Cardiac muscle cell (in vitro differentiated cells and primary cell): Measurements from ENCODE around the gene ADAMTSL1. TPM values are rescaled to one million over a fixed set of nuclear protein-coding genes. Genes with fewer than 3 reads are reported as not detected.

Source experiments
- DNase-seq, 2 donors: peaks; one replicate each; pipeline versions ENCODE4 v3.0.0 to v3.0.0-alpha.2; 2010 to 2017; ENCODE audit warnings: low read depth in 1 of 2, low spot score in 1 of 2
- H3K27ac ChIP-seq: fragments of 200-600 bp; sonication (generic); 2 replicates; pipeline ENCODE4 v1.5.1; 2016
- H3K27me3 ChIP-seq: fragments of 200-600 bp; sonication (generic); 2 replicates; pipeline ENCODE4 v1.6.0; 2016; ENCODE audit warnings: control low read depth
- H3K36me3 ChIP-seq: fragments of 200-600 bp; sonication (generic); 2 replicates; pipeline ENCODE4 v1.5.1; 2016; ENCODE audit warnings: control low read depth
- H3K4me1 ChIP-seq: fragments of 200-600 bp; sonication (generic); 2 replicates; pipeline ENCODE4 v1.8.1; 2017; ENCODE audit warnings: low read depth, mild to moderate bottlenecking, mixed run types
- H3K4me3 ChIP-seq: fragments of 200-600 bp; sonication (generic); 2 replicates; pipeline ENCODE4 v1.5.1; 2016; ENCODE audit warnings: mild to moderate bottlenecking
- H3K9me3 ChIP-seq: fragments of 200-600 bp; sonication (generic); 2 replicates; pipeline ENCODE4 v1.5.1; 2017; ENCODE audit warnings: low read depth, mild to moderate bottlenecking, control low read depth
- CTCF ChIP-seq: IDR thresholded peaks from 2 replicates; pipeline ENCODE4 v1.5.1; 2012; ENCODE audit warnings: low read depth, mild to moderate bottlenecking, low read length
- polyA plus RNA-seq: library from polyadenylated mRNA; unstranded; fragments of >200 nt; fragmentation: Nextera tagmentation; extraction: Ambion mirVana; gene quantifications from 2 replicates; pipeline ENCODE4 v1.2.1, GENCODE V29; 2016
- total RNA-seq: library from RNA; depleted of rRNA; stranded (reverse); fragments of >200 nt; gene quantifications from 2 replicates; pipeline ENCODE4 v1.2.3, GENCODE V29; 2016

ADAMTSL1 gene
- total and polyA plus RNA-seq, 2 experiments from 2014 or later: 12.6 to 63.0 TPM

- H3K4me1 ChIP-seq: peaks cover 16% of the 10 kb centered on the region
- no peak overlapping the region for H3K4me3 ChIP-seq
- no peak for TF ChIP-seq CTCF
- peak in 1 of 2 donors; percentile 70 for DNase-seq
- no peak overlapping the region for H3K27ac ChIP-seq
- H3K27me3 ChIP-seq: no peaks in the 10 kb centered on the region
- no peaks in the 10 kb centered on the region for H3K9me3 ChIP-seq
- no peaks in the 10 kb centered on the region for H3K36me3 ChIP-seq
These were observed 383.8 kb downstream of the ADAMTSL1 start for GRCh38 chr9:18857769-18858168.

GRCh38 chr9:18861609-18862544 is 387.9 kb downstream of the ADAMTSL1 start:
- H3K36me3 ChIP-seq: no peaks in the 10 kb centered on the region
- no peaks in the 10 kb centered on the region for H3K9me3 ChIP-seq
- TF ChIP-seq CTCF: peak; percentile 29
- H3K4me3 ChIP-seq: no peak overlapping the region
- H3K4me1 ChIP-seq: peaks cover 3% of the 10 kb centered on the region
- DNase-seq: peak; percentile 27 to 76
- no peaks in the 10 kb centered on the region for H3K27me3 ChIP-seq
- no peak overlapping the region for H3K27ac ChIP-seq

- Histone ChIP-seq H3K27me3 (no peaks in the 10 kb centered on the region), H3K4me1 (peaks cover 3% of the 10 kb centered on the region), H3K27ac (no peak overlapping the region), H3K9me3 (no peaks in the 10 kb centered on the region), H3K36me3 (no peaks in the 10 kb centered on the region), H3K4me3 (no peak overlapping the region)
- TF ChIP-seq CTCF: no peak
- no peak for DNase-seq
These were observed 389.8 kb downstream of the ADAMTSL1 start for GRCh38 chr9:18863791-18864190.

- Histone ChIP-seq H3K4me3 (no peak overlapping the region), H3K27me3 (no peaks in the 10 kb centered on the region), H3K36me3 (no peaks in the 10 kb centered on the region), H3K9me3 (no peaks in the 10 kb centered on the region), H3K27ac (no peak overlapping the region), H3K4me1 (peaks cover 3% of the 10 kb centered on the region)
- TF ChIP-seq CTCF: no peak
- DNase-seq: no peak
These were observed 390.6 kb downstream of the ADAMTSL1 start for GRCh38 chr9:18864516-18864915.

- Histone ChIP-seq H3K9me3 (no peaks in the 10 kb centered on the region), H3K36me3 (no peaks in the 10 kb centered on the region), H3K27ac (no peak overlapping the region), H3K4me1 (peaks cover 3% of the 10 kb centered on the region), H3K4me3 (no peak overlapping the region), H3K27me3 (no peaks in the 10 kb centered on the region)
- DNase-seq: no peak
- TF ChIP-seq CTCF: no peak
These were observed 391.6 kb downstream of the ADAMTSL1 start for GRCh38 chr9:18865542-18865941.
